HG03354 (cell line): ENCODE measurements around the gene PPP2R2C.

ENCODE experiments used
- ATAC-seq: cut with Tn5 transposase; IDR thresholded peaks from one replicate; pipeline ENCODE4 v1.9.1; 2021; ENCODE audit warnings: mild to moderate bottlenecking; ENCODE audit not compliant: unreplicated experiment, poor library complexity, severe bottlenecking

The PPP2R2C gene

DNA sequence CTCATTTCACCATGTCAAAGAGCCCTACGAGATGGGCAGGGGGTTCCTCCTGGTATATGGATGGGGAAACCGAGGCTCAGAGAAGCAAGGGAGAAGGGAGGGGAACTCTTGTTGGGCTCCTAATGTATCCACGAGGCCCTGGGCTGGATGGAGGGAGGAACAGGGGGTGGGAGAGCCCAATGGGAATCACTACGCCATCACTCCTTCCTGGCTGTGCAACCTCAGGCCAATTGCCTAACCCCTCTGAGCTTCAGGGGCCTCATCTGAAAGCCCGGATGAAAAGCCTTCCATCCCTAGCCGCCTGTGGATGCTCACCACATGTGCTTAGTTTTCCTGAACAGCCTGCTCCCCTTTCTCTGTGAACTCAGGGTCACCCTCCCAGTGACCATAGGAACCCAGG lies 57.8 kb downstream of the PPP2R2C start:
- no peak for ATAC-seq

DNA sequence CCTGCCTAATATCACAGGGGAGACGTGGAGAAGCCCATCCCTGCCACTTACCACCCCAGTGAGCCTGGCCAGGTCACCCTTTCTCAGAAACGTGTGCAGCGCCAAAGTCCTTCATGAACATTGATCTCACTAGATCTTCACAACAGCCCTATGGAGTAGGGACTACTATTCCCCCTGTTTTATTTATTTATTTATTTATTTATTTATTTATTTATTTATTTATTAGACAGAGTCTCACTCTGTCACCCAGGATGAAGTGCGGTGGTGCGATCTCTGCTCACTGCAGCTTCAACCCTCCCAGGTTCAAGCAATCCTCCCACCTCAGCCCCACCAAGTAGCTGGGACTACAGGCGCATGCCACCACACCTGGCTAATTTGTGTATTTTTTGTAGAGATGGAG lies 61.8 kb downstream of the PPP2R2C start:
- no peak for ATAC-seq

DNA sequence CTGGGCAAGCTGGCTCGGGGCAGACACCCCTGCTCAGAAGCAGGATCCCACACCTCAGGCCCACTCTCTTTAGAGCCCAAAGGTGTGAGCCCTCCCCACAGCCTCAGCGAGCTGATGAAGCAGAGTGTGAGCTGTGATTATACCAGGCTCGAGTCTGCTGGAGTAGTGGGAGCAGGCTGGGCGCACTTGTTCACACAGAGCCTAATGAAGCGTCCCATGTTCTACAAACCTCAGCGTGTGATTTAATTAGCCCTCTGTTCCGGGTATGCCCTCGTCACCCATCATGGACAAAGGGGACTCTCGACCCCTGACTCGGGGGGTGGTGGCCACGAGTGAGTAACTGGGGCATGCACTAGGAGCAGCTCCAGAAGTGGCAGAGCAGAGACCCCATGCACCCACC lies 62.3 kb downstream of the PPP2R2C start:
- ATAC-seq, result no peak

DNA sequence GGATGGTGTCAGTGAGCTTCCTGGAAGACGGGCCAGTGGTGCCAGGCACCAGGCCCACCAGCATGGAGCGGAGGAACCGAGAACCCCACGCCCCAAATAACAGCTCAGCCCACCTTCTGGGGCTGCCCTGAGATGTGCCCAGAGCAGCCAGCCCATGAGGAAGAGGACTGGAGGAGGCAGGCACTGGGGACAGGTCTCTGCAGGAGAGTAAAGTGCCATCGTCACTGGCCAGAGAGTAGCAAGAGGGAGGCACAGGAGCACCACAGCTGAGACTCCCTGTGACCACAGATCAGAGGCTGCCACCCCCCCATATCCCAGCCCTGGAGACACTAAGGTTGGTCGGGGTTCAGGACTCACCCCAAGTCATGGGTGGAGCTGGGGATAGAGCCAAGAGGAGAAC lies 63.0 kb downstream of the PPP2R2C start:
- no peak for ATAC-seq

DNA sequence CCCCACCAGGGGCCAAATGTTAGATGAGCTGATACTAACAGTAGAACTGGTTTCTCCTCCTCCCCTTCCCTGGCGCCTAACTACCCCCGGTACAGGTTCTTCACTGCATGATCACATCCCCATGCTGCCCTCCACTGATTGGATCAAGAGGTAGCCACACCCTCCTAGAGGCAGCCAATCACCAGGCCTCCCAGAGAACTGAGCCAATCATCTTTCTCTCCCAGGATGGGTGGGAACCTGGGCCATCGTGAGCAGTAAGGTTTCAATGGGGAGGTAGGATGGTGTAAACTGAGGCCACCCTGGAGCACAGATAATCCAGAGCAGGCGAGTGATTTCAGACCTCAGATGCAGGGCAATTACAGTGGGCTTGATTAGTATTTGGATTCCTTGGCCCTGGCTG lies 64.2 kb downstream of the PPP2R2C start:
- ATAC-seq, result no peak

DNA sequence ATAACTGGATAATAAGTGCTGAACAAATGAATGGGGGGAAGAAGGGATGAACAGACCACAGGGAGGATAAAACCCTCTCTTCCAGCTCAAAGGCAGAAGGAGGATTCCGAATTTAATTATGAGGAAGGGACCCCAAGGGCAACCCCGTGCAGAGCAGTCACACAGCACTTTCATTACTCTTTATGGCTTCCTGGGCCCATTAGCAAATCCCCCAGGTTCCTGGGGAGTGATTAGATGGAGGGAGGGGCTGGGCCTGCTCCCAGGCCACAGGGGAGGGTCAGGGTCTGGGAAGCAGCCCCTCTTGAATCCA lies 67.1 kb downstream of the PPP2R2C start:
- no peak for ATAC-seq

DNA sequence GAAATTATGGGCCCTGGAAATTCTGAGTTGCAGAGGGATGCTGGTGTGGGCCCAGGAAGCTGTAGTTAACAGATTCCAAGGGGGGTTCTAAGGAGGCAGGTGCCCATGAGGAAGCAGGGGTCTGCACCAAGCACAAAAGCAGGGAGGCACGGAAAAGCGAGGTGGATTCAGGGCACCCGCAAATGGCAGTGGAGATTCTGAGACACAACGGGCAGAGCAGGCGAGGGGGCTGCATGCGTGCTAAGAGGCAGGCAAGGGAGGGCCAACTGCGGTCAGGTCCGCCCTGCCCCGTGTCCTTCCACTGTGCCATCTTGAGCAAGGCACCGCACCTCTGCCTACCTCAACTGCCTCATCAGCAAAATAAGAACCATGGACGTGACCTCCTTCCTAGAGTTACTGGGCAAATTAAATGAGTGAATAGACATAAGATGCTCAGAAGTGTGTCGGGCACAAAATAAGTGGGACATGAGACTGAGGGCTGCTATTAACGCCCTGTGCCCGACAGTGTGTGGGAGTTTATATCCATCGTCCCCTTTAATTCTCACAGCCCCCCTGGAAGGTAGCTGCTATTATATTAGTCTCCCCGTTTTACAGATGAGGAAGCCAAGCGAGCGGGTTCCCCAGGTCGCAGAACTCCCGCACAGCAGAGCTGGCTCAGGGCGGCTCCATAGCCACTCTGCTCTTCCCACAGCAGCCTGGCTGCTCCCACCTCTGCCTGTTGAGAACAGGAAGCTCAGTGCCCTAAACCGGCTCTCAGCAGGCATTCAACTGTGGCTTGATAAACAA lies 67.6 kb downstream of the PPP2R2C start:
- no peak for ATAC-seq

DNA sequence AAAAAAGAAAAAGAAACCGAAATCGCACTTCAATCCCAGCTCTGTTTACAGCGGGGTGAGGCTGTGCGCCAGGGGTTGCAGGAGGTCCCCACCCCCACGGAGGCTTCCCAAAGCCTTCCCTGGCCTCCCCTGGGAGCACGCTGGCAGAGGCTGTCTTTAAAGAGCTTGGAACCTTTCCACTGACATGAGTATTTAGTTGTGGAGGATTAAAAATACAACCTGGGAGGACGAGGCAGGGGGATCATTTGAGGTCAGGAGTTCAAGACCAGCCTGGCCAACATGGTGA lies 69.1 kb downstream of the PPP2R2C start:
- no peak for ATAC-seq

DNA sequence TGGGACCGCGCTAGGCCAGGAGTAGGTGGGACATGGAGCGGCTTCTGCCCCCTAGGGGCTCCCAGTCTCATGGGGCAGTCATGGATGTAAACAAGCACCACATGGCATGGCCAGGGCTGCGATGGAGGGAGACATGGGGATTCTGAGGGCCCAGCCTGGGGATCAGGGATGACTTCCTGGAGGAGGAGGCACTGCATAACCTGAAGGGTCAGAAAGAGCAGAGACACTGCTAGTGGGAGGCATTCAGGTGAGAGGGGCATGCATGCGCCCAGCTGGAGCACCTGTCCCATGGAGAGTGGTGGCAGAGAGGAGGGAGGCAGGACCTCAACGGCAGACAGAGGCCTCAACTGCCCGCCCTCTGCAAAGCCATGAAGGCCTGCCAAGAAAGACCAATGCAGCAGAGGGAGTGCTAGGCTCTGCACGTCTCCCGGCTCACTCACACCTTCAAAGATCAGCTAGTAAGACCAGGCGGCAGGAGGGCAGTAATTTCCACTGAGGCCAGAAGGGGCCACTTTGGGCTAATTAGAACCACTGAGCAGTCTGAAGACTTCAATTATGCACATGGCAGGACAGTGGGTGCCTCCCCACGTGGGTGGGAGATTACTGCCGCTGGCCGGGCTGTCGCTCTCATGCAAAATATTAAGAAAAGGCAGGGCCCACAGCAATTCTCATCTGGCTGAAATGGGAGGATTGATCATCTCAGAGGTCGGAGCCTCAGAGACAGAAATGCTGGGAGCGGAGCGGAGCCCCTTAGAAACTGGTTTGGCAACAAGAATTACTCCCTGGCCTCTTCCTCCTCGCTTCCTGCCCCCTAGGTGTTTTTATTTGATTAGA lies 69.6 kb downstream of the PPP2R2C start:
- ATAC-seq, result no peak

DNA sequence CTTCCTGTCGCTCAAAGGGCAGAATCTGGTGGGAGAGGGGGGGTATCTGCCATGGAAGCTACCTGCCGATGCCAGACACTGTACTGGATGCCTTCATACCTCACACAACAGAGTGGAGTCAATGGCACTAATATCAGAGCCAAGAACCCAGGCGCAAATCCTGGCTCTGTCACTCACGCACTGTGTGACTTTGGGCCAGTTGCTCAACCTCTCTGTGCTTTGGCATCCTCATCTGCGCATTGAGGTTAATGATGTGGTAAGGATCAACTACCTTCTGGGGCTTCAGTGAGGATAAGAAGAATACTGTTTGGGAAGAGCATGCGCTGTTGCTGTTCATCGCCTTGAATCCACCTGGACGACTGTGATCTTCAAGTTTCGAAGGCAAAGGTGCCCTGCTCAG lies 70.6 kb downstream of the PPP2R2C start:
- no peak for ATAC-seq

DNA sequence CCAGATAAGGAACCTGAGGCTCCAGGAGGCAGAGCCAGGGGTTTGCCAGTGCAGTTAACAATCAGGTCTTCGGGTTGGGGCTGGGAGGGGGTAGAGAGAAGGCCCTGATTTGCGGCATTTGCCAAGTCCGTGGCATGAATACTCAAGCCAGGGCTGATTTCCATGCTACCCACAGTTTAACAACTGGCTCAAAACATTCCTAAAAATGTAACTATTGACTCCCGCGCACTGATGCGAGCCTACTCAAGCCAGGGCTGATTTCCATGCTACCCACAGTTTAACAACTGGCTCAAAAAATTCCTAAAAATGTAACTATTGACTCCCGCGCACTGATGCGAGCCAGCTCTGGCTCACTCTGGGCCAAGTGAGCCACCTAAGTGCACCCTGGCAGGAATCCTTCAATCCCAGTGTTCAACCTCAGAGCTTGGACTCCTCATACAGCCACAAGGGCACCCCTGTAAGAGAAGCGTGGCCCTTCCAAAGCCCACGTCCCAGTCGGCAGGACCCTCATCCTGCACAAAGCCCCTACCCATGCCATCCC lies 75.6 kb downstream of the PPP2R2C start:
- ATAC-seq, result no peak

DNA sequence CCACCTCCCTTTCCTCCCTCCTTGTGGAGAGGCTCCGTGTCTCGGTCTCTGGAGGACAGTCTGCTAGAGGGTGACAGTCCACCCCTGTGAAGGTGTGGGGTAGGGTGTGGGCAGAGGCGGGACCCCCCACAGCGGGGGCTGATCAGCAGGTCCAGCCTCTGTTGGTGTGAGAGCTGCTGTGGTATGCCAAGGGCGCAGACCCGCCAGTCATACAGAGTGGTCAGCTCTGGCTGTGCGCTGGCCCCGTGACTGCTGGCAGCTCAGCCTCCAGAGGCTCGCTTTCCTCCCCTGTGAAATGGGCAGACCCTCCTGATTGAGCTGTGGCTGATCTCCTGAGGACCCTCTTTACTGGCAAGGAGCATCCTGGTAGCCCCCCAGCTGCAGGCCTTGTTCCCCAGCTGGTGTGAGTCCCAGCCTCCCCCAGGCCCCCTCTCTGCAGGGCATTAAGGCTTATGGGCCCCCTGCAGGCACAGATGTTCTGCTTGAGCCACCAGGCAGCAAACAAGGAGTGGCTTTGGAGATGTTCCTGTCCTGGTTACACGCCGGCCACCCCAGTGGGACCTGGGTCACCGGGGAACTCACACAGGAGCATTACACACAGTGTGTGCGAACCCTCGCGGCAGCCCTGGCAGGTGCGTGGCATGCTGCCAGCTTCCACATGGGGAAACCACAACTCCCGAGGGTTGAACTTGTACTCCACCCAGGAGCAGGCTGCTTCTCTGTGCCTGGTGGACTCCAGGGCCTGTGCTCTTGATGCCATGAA lies 76.8 kb downstream of the PPP2R2C start:
- no peak for ATAC-seq

DNA sequence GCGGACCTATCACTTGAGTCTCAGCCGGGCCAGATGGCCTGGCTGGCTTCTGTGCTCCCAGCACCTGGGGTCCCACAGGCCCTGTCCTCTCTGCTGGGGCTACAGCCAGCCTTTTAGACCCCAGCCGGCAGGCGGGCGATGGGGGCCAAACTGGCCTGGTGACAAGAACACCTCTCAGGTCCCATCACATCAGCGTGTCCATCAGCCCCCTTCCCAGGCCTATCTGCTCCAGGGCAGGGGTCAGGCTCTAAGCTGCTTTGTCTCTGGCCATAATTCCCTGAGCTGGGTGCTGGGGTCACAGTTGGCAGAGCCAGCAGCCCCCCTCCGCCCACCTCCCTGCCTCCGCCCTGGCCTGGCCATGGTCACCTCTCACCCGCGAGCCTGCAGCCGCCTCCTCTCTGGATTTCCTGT lies 77.7 kb downstream of the PPP2R2C start:
- no peak for ATAC-seq

DNA sequence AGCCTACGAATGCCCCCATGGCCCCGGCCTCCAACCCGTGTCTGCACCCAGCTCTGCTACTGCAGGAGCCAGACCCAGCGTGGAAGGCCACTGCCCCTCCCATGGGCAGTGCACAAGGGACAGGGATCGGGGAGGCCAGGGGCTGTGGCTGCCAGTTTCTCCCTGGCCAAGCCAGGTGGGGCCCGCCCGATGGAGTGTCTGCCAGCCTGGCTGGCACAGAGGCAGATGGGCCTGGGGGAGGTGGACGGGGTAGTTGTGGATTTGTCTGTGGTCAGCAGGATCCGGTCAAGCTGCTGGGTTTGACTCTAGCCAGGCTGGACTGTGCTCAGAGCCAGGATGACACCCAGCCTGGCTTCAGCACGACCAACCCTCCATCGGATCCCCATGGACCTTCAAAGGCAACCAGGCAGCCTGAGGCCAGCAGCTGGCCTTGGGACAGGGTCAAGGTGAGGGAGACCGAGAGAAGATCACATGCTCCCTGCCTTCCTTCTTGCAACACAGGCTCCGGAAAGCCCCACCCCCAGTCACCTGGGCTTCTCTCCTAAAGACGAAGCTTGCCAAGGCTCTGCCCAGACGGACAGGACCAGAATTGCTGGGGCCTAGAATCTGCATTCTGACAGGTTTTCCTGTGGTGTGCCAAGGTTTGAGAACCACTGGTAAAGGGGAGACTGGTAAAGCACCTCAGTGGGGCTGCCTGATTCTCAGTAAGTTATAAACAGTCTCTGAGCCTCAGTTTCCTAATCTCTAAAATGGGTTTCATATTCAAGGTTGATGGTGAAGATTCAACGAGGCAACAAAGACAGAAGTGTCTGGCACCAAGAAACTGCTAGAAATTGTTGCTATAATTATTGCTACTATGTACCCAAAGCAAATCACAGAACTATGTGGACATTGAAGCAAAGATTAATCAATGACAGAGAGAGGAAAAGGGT lies 78.6 kb downstream of the PPP2R2C start:
- no peak for ATAC-seq

DNA sequence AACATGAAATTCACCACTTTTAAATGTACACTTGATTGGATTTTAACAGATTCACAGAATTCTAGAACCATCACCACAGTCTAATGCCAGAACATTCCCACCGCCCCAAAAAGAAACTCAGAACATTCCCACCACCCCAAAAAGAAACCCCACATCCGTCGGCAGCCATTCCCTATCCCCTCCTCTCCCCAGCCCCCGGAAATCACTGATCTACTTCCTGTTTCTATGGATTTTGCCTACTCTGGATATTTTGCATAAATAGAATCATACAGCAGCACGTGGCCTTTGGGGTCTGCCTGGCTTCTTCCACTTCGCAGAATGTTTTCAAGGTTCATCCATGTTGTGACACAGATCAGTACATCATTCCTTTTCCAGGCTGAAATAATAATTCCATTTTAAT lies 79.3 kb downstream of the PPP2R2C start:
- ATAC-seq, result no peak

DNA sequence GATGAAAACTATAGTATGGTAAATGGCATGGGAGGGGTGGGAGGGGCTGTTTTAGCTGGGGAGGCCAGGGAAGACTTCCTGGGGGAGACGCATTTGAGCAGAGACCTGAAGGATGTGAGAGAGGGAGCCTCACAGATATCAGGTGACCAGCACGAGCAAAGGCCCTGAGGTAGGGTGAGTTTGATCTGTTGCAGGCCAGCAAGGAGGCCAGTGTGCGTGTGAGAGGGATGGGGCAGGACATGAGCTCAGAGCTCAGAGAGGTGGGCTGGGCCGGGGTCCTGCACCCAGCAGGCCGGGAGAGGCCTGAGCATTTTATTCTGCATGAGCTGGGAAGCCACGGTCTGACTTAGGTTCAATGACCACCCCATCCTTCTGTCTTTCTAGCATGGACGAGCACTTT lies 80.0 kb downstream of the PPP2R2C start:
- no peak for ATAC-seq

DNA sequence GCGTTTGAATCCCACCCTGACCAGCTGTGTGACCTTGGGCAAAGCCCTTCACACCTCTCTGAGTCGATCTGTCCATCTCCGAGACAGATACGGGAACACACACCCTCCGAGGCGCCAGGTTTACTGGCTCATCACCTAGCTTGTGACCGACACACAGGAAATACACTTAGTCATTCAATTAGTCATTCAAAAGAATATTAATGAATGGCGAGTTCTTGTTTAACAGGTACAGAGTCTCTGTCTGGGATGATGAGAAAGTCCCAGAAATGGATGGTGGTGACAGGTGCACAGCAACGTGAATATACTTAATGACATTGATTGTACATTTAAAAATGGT lies 80.6 kb downstream of the PPP2R2C start:
- ATAC-seq, result no peak

DNA sequence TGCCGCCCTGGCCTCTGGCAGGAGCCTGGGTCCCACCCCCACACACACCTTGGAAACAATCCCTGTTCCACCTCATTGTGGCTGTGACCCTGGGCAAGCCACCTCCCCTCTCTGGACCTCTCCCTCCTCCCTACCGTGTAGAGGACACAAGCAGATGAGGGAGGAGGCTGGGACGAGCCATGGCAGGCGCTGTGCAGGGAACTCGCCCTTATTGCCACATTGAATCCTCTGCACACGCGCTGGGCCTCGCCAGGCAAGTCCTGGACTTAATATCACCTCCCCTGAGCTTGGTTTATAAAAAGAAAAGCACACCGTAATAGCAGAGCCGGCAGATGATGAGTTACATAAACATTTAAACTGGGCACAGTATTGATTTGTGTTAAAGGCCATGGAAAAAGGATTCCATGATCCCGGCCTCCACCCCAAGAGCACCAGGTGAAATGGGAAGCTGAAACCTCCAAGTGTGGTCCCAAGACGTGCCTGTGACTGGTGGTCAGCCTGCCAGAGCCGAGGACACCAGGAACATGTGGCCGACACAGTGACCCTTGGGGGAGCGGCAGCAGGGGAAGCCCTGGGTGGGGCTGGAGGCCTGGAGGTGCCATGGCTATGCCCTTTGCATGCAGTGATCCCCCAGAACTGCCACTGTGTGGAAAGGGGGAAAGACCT lies 81.1 kb downstream of the PPP2R2C start:
- no peak for ATAC-seq

DNA sequence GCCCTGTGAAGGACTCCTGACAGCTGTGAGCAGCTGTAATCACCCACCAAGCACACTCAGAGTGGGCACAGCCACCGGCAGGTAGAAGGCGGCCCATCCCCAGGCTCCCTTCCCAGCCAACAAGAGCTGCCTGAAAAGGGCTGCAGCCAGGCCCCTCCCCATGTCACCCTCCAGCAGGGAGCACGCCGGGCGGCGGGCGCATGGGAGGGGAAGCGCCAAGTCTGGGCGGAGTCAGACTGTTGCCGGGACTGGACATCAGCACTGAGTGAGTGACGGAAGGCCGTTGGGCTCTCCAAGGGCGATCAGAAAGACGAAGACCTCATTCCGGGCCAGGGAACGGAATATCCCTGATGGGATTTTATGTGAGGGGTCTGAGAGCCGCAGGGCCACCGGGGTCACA lies 82.1 kb downstream of the PPP2R2C start:
- no peak for ATAC-seq
